Measurements from ENCODE around the gene SIDT1.
"Not testable (repeated sequence)": the region's sequence is repeated elsewhere in the genome, so short reads cannot be mapped to it uniquely, and the experiment has no call there.

SIDT1 gene

GRCh38 chr3:113600418-113601182 lies 68.2 kb downstream of the SIDT1 start:
- no peak for DNase-seq

DNA sequence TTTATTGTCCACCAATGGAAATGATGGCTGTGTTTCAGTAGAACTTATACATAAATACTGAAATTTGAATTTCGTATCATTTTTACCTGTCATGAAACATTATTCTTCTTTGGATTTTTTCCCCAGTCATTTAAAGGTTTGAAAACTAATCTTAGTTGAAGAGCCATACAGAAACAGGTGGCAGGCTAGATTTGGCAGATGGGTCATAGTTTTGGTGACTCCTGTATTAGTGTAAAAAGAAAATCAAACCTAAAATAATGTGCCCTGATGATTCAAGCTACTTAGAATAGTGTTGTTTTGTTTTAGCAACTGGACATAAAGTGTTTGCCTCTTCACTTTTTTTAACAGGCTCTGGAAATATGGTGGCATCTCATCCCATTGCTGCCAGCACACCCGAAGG lies 68.9 kb downstream of the SIDT1 start:
- no peak for DNase-seq

DNA sequence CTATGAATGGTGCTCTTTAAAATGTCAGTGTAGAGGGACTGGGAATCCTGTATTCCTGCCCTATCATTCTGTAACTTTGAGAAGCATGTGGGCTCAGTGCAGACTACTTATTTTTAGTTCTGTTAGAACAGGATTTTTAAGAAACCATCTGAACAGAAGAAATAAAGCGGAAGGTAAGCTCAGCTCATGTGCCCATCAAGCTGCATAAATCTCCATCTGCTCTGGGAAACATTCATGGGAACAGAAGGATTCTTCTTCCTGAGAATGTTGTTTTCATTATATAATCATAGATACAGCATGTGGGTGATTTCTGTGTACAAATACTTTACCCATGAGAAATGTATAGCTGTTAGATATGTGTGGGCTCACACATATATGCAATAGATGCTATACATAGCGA lies 69.9 kb downstream of the SIDT1 start:
- DNase-seq: no peak

DNA sequence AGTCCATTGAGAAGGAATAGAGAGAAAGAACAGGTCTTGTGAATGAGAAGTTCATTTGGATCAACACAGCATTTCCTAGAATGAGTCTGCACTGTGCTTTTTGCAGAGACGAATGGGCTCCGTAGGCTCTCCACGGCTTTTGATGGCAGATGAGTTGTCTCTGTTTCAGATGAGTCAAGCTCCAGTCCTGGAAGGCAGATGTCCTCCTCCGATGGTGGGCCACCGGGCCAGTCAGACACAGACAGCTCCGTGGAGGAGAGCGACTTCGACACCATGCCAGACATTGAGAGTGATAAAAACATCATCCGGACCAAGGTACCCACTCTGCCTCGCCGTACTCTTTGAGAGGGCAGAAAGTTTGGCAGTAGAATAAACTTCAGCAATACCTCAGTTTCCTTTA lies 70.5 kb downstream of the SIDT1 start:
- no peak for DNase-seq

DNA sequence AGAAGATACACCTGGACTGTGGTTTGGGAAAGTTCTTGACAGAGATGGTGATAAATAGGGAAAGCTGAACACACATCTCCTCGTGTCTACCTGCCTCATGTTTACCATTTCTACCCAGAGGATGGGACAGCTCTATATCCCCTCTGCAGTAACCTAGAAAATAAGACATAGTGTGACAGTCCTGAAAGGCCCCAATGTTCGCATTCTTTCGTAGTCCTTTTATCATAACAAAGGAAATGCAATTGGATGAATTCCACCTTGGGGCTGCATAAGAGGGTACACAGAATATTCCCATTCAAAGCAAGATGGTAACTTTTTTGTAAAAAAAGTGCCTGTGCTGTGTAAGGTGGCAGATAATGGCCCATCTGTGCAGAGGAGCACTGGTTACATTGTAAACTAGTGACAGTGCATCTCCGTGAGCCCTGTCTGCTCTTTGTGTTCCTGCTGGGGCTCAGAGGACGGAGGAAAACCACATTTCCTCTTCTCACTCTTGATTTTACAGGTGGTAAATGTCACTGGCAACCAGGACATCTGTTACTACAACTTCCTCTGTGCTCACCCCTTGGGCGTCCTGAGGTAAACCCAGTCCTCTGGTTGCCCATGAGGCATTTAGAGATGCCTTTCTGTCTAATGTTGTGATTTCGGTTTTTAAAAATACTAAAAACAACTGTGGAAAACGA lies 74.3 kb downstream of the SIDT1 start:
- peak; percentile 55 for DNase-seq

DNA sequence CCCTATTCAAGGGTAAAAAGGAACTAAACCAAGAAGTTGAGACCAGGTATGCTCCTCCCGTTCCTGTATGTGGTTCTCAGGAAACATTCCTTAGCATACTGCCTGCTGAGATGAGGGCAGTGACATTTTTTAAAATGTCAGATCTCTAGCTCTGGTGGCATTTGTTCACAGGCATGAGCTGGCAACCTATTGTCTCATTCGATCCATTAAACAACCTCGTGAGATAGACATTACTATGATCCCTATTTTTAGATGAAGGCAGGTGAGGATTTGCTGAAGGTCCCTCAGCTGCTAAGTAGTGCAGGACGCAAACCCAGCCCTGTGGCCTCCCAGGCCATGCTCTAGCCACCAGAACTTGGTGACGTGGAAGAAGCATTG lies 74.9 kb downstream of the SIDT1 start:
- no peak for DNase-seq

DNA sequence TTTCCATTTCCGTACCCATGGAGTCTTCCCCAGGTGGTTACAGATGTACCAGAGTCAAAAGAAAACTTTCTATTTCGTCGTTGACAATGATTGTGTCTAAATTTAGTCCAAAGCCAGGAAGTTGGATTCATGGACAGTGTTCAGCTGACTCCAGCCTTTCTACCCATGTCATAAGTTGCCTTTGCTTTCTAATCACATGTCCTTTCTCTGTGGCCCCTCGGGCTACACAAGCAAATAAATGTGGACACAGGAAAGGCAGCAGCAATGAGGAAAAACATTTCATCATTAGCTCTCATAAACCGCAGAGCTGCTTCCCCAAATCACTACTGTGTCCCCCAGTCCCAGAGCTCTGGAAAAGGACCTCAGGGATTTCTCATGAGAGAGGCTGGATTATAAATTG lies 82.0 kb downstream of the SIDT1 start:
- DNase-seq: no peak

GRCh38 chr3:113615976-113616375 lies 83.6 kb downstream of the SIDT1 start:
- DNase-seq: no peak

DNA sequence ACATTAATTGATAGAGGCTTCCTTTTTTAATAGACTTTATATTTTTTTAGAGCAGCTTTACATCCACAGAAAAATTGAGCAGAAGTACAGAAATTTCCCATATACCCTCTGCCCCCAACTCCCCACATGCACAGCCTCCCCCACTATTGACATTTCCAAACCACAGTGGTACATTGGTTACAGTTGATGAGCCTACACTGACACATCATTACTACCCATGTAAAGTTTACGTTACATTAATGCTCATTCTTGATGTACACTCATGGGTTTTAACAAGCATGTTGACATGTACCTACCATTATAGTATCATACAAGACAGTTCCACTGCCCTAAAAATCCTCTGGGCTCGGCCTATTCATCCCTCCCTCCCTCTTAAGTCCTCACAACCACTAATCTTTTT lies 85.4 kb downstream of the SIDT1 start:
- DNase-seq: no peak

DNA sequence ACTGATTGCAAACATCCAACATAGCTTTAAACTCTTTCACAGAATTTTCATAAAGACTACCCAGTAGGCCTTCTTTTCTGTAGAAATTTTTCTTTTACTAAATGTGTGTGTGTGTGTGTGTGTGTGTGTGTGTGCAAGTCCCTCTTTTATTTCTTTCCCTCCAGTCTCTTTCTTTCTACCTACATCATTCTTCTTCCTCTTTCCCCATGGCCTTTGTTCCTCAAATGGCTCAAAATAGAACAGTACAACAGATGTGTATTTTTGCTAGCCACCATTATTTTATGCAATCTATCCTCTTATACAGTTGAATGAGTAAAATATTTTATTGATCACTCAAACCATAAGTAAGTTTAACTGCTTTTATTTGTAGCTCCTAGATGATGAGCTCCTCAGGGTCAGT lies 87.7 kb downstream of the SIDT1 start:
- DNase-seq: no peak

DNA sequence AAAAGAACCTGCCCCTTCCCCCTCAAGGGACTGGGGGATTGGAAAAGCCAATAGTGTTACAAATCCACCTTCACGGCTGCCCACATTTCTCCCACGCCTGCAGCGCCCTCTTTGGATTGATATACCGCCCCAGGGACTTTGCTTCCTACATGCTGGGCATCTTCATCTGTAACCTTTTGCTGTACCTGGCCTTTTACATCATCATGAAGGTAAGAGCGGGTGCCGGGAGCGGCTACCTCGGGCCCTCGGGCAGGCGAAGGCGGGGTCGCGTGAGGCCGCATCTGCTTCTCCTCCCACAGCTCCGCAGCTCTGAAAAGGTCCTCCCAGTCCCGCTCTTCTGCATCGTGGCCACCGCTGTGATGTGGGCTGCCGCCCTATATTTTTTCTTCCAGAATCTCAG lies 91.0 kb downstream of the SIDT1 start:
- no peak for DNase-seq

DNA sequence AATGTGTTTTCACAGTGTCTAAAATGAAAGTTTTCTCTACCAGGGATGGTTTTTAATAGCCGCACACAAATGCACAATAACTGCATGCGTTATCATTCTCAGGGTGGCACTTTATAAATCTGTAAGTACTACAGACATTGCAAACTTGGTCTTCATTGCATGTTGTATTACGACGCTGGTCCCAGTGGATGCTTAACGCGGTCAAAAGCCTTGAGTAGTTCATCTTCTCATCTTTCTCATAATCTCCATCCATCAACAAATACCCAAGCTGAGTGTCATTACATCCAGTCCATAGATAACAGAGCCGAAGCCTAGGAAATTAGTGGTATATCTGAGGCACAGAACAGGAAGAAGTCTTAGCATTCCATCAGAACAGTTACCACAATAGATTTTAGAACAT lies 91.5 kb downstream of the SIDT1 start:
- DNase-seq: no peak

GRCh38 chr3:113625834-113626233 lies 93.5 kb downstream of the SIDT1 start:
- DNase-seq: no peak

- DNase-seq: peak; percentile 39
These were observed 94.4 kb downstream of the SIDT1 start for GRCh38 chr3:113626503-113627371.

DNA sequence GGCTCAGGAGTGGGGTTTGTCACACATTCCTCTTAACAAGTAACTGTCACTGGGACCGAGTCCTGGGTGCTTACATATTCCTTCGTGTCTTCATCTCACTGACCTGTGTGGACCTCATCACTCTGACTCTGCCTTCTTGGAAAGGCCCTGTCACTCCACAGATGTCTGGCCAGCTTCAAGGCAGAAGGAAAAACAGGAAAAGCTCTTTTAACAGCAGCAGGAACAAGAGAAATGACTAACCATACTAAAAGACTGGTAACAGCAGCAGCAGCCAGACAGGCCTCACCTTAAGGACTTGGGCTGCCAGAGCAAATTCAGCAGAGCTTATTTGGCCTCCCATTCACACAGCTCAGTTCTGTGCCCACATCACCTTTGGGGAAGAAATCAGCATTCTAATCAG lies 96.0 kb downstream of the SIDT1 start:
- no peak for DNase-seq

DNA sequence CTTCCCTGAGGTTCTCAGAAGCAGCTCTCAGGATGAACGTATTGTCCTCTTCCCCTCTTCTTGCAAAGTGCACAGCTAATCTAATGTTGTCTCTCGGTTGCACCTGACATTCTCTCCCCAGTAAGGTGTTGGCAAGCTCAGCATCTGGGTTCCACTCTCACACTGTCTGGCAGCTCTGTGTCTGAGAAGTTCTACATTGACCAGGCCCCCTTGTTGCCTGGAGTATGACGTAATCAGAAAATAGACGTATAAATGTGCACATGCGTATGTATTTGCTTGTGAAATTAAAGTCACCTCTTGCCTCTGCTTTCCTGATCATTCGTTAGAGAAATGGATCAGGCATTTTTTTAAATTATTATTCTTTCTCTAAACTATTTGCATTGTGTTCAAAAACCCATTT lies 96.4 kb downstream of the SIDT1 start:
- DNase-seq: no peak

DNA sequence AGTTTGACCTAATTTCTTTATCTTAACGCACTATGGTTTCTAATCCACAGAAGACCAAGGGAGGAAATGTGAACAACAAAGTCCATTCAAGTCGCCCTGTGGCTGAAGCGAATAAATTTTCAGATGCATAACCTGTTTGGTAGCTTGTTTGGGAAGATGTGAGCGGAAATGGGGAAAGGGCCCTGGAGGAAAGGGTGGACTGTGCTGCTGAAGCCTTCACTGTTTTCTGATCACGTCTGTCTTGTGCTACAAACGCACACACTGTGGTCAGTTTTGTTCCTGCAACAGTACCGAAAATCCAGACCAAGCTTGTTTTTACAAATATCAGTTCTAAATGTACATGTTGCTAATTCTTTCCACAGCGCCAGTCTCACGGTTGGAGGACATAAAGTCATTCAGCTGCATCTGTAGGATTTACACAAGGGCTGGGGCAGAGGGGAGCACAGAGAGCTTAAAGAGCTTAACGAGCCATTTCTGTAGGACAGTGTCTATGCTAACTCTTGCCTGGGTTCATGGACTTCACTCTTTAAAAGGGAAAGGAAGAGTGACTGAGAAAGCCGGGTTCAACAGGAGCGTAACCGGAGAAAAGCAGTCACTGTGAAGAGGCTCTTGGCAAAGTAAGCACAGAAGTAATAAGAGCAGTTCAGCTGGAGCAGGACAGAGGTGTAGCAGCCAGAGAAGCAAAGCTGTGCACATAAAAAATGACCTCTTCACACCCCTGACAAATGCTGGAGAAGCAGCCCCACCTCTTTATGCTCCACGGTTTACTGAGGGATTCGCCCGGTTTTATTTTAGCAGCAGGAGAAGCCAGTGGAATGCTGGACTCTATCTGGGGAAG lies 97.4 kb downstream of the SIDT1 start:
- DNase-seq: no peak

- DNase-seq: peak; percentile 45
These were observed 98.7 kb downstream of the SIDT1 start for GRCh38 chr3:113630956-113631542.

GRCh38 chr3:113631573-113631972 lies 99.2 kb downstream of the SIDT1 start:
- no peak for DNase-seq

- no peak for DNase-seq
These were observed 102.6 kb downstream of the SIDT1 start for GRCh38 chr3:113634782-113635474.

- DNase-seq: not testable (repeated sequence)
These were observed 103.7 kb downstream of the SIDT1 start for GRCh38 chr3:113636034-113636433.

DNA sequence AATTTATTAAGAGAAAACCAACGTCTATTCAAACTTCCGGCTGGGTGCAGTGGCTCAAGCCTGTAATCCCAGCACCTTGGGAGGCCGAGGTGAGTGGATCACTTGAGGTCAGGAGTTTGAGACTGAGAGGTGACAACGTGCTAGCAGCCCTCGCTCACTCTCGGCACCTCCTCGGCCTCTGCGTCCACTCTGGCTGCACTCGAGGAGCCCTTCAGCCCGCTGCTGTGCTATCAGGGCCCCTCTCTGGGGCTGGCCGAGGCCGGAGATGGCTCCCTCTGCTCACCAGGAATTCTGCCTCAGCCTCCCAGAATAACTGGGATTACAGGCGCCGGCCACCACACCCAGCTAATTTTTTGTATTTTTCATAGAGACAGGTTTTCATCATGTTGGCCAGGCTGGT lies 105.4 kb downstream of the SIDT1 start:
- no peak for DNase-seq
